ENCODE measurements around the gene GSTA2. TPM values are rescaled to one million over a fixed set of nuclear protein-coding genes. Genes with fewer than 3 reads are reported as not detected.
A peak's percentile ranks its signal among the peaks of the same experiment; 100 is the strongest.

GSTA2 gene
- total and polyA plus RNA-seq, 2 of the 13 experiments (the other 11 are each of a cell fraction or from before 2014, with no cell fraction given) = 0.75 to 13.7 TPM

GRCh38 chr6:52724406-52725121, 38.7 kb downstream of the GSTA2 start (continued):
- TF ChIP-seq ZXDC (CRISPR knock-in tag; IDR thresholded peaks at IDR 0.05) (no peak), ZNF260 (CRISPR knock-in tag; IDR thresholded peaks at IDR 0.05; ENCODE audit: borderline replicate concordance, low read depth) (no peak), SMARCC2 (IDR thresholded peaks at IDR 0.05) (no peak), ZNF563 (CRISPR knock-in tag; IDR thresholded peaks at IDR 0.05) (peak; percentile 48; the same call in 1 of the 2 replicates), SKIL (CRISPR knock-in tag; IDR thresholded peaks at IDR 0.05; ENCODE audit: borderline replicate concordance) (no peak), TSC22D2 (CRISPR knock-in tag; IDR thresholded peaks at IDR 0.05; ENCODE audit: borderline replicate concordance) (no peak), TBP (CRISPR knock-in tag; IDR thresholded peaks at IDR 0.05) (no peak), ZEB1 (IDR thresholded peaks at IDR 0.05; ENCODE audit: insufficient replicate concordance, low read depth) (no peak), HINFP (CRISPR knock-in tag; IDR thresholded peaks at IDR 0.05; ENCODE audit: low read depth) (no peak), EP300 (IDR thresholded peaks at IDR 0.05; ENCODE audit: low read depth in 2 of 2, low read length in 2 of 2) (no peak), EP300 (CRISPR knock-in tag; IDR thresholded peaks at IDR 0.05; ENCODE audit: borderline replicate concordance) (peak; percentile 38; the same call in 1 of the 2 replicates), JDP2 (CRISPR knock-in tag; IDR thresholded peaks at IDR 0.05; ENCODE audit: borderline replicate concordance) (no peak), NCOA5 (CRISPR knock-in tag; IDR thresholded peaks at IDR 0.05) (no peak), ZBTB2 (CRISPR knock-in tag; IDR thresholded peaks at IDR 0.05; ENCODE audit: low read depth) (no peak), ZNF780A (CRISPR knock-in tag; IDR thresholded peaks at IDR 0.05) (no peak), MNT (IDR thresholded peaks at IDR 0.05) (no peak), NONO (IDR thresholded peaks at IDR 0.05) (no peak), NONO (CRISPR knock-in tag; conservative IDR thresholded peaks at IDR 0.05) (no peak), ZNF496 (CRISPR knock-in tag; IDR thresholded peaks at IDR 0.05; ENCODE audit: insufficient replicate concordance) (no peak), NCOA2 (CRISPR knock-in tag; IDR thresholded peaks at IDR 0.05) (no peak)
